ENCODE data around the gene MRPL37. TPM values are rescaled to one million over a fixed set of nuclear protein-coding genes. Genes with fewer than 3 reads are reported as not detected.

The MRPL37 gene
- total RNA-seq, 2 experiments from 2014 or later: 24.0 to 24.4 TPM

DNA sequence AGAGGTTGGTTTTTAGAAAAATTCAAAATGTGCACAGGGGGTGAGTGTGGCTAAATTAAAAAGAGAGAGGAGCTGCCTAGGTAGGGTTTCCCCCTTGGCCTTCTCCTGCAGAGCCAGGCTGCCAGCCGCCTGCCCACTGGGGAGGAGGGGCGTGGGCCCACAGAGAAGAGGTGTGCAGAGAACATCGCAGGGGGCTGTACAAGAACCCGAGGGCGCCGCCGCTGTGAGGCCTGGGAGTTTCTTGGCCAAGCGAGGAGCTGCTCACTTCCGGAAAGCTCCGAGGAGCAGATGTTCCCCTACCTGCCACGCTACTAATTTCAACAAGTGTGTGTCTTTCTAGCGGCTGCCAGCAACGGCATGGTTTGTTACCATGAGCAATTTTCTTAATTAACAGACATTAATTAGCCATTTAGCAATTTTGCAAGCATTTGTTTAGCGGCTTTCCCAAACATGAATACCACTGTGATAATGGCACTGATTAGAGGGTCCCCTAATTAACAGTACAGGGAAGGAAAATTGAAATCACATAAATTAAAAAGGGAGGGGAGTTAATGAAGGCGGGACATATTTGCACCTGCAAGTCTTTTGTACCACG is 59.7 kb downstream of the MRPL37 start:
- Histone ChIP-seq H3K4me1 (ENCODE audit: insufficient read depth, low read length) (no peaks in the 10 kb centered on the region), H3K36me3 (ENCODE audit: insufficient read depth, low read length) (peaks cover 11% of the 10 kb centered on the region), H3K9me3 (ENCODE audit: control insufficient read depth in 1 of 2, insufficient read depth in 1 of 2, low read length in 2 of 2) (no peaks in the 10 kb centered on the region), H3K4me3 (ENCODE audit: low read length) (no peak overlapping the region), H3K27me3 (ENCODE audit: control insufficient read depth in 1 of 2, insufficient read depth in 2 of 2, low read length in 2 of 2) (no peaks in the 10 kb centered on the region), H3K27ac (ENCODE audit: low read depth in 1 of 2, low read length in 2 of 2) (no peak overlapping the region)
- Mint-ChIP-seq H3K36me3 (ENCODE audit: low read depth) (peaks cover 25% of the 10 kb centered on the region), H3K9me3 (no peaks in the 10 kb centered on the region), H3K27me3 (no peaks in the 10 kb centered on the region), H3K27ac (no peak overlapping the region), H3K4me1 (ENCODE audit: low read depth) (no peaks in the 10 kb centered on the region), H3K4me3 (no peak overlapping the region)
- TF ChIP-seq, protein P1, sequence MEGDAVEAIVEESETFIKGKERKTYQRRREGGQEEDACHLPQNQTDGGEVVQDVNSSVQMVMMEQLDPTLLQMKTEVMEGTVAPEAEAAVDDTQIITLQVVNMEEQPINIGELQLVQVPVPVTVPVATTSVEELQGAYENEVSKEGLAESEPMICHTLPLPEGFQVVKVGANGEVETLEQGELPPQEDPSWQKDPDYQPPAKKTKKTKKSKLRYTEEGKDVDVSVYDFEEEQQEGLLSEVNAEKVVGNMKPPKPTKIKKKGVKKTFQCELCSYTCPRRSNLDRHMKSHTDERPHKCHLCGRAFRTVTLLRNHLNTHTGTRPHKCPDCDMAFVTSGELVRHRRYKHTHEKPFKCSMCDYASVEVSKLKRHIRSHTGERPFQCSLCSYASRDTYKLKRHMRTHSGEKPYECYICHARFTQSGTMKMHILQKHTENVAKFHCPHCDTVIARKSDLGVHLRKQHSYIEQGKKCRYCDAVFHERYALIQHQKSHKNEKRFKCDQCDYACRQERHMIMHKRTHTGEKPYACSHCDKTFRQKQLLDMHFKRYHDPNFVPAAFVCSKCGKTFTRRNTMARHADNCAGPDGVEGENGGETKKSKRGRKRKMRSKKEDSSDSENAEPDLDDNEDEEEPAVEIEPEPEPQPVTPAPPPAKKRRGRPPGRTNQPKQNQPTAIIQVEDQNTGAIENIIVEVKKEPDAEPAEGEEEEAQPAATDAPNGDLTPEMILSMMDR (IDR thresholded peaks at IDR 0.05): no peak
- ChIA-PET POLR2A (no interaction called here), CTCF (no interaction called here)
- intact Hi-C loops (cut with DNase I, micrococcal nuclease): no loop called here
- ATAC-seq (ENCODE audit: poor library complexity) (no peak), DNase-seq (no peak)

DNA sequence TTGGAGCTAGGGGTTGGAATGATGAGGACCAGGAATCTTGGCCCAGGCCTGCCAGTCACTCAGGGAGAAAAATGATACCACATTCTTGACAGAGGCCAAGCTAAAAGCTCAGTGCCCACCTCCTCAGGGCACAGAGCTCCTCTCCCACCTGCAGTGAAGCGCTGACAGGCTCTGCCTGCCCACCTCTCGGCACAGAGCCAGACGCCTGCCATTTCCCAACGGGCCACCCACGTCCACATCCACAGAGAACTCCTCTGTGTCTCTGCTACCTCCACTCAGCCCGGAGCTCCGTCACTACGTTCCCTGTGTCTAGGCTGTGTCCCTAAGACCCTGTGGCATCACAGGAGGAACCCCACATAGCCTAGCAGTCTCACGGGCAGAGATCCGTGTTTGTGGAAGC is 60.8 kb downstream of the MRPL37 start:
- Mint-ChIP-seq H3K4me1 (ENCODE audit: low read depth) (peaks cover 7% of the 10 kb centered on the region), H3K9me3 (no peaks in the 10 kb centered on the region), H3K36me3 (ENCODE audit: low read depth) (peaks cover 25% of the 10 kb centered on the region), H3K27ac (no peak overlapping the region), H3K27me3 (no peaks in the 10 kb centered on the region), H3K4me3 (no peak overlapping the region)
- TF ChIP-seq, protein P1 (IDR thresholded peaks at IDR 0.05): no peak
- Histone ChIP-seq H3K9me3 (ENCODE audit: control insufficient read depth in 1 of 2, insufficient read depth in 1 of 2, low read length in 2 of 2) (no peaks in the 10 kb centered on the region), H3K36me3 (ENCODE audit: insufficient read depth, low read length) (peaks cover 12% of the 10 kb centered on the region), H3K27ac (ENCODE audit: low read depth in 1 of 2, low read length in 2 of 2) (no peak overlapping the region), H3K4me1 (ENCODE audit: insufficient read depth, low read length) (no peaks in the 10 kb centered on the region), H3K4me3 (ENCODE audit: low read length) (no peak overlapping the region), H3K27me3 (ENCODE audit: control insufficient read depth in 1 of 2, insufficient read depth in 2 of 2, low read length in 2 of 2) (no peaks in the 10 kb centered on the region)
- ChIA-PET POLR2A (interaction anchor here (0.6 kb wide), 1 partner anchor 23 kb away, joined by 3 read pairs; no protein-coding TSS in a partner anchor), CTCF (no interaction called here)
- no peak for ATAC-seq (ENCODE audit: poor library complexity)
- no peak for DNase-seq
- intact Hi-C loops (cut with DNase I, micrococcal nuclease): no loop called here

DNA sequence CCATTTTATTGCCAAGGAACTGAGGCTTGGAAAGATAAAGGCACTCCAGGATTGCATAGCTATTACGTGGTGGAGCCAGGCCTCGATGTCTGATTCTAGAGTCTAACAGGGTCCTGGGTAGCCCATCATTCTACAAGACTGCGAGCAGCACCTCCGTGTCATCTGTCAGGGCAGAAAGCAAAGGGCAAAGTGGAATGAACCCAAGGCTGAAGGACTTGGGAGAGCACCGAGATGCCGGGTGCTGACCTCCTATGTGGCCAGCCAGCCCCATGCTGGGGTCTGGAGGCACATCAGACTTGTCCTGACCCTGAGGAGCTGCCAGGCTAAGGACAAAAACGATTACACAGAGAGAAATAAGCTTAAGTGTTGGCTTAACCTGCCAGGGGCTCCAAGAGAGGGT is 62.3 kb downstream of the MRPL37 start:
- Mint-ChIP-seq H3K4me3 (no peak overlapping the region), H3K36me3 (ENCODE audit: low read depth) (peaks cover 18% of the 10 kb centered on the region), H3K27me3 (no peaks in the 10 kb centered on the region), H3K4me1 (ENCODE audit: low read depth) (peaks cover 7% of the 10 kb centered on the region), H3K27ac (no peak overlapping the region), H3K9me3 (no peaks in the 10 kb centered on the region)
- TF ChIP-seq, protein P1 (IDR thresholded peaks at IDR 0.05): no peak
- no peak overlapping the region for H3K4me3 ChIP-seq (ENCODE audit: low read length)
- DNase-seq (no peak), ATAC-seq (ENCODE audit: poor library complexity) (no peak)
- intact Hi-C loops (cut with DNase I, micrococcal nuclease): no loop called here
- POLR2A ChIA-PET: interaction anchor here (0.7 kb wide), 1 partner anchor 22 kb away, joined by 3 read pairs; no protein-coding TSS in a partner anchor
- peaks cover 12% of the 10 kb centered on the region for H3K36me3 ChIP-seq (ENCODE audit: insufficient read depth, low read length)
- no peaks in the 10 kb centered on the region for H3K9me3 ChIP-seq (ENCODE audit: control insufficient read depth in 1 of 2, insufficient read depth in 1 of 2, low read length in 2 of 2)
- CTCF ChIA-PET: no interaction called here
- no peaks in the 10 kb centered on the region for H3K27me3 ChIP-seq (ENCODE audit: control insufficient read depth in 1 of 2, insufficient read depth in 2 of 2, low read length in 2 of 2)
- no peak overlapping the region for H3K27ac ChIP-seq (ENCODE audit: low read depth in 1 of 2, low read length in 2 of 2)
- no peaks in the 10 kb centered on the region for H3K4me1 ChIP-seq (ENCODE audit: insufficient read depth, low read length)

Measured in CD4-positive, alpha-beta T cell (primary cell).